GM12801 (cell line): ENCODE results near the gene SIGLEC12.

ENCODE experiments used
- TF ChIP-seq, protein P1 (sequence below): IDR thresholded peaks from one replicate; pipeline ENCODE4 v1.5.1; 2011; ENCODE audit warnings: control low read depth; ENCODE audit not compliant: insufficient read length; ENCODE audit errors: extremely low read depth

SIGLEC12 gene

GRCh38 chr19:51507192-51507591 is 5.6 kb upstream of the SIGLEC12 start:
- TF ChIP-seq, protein P1, sequence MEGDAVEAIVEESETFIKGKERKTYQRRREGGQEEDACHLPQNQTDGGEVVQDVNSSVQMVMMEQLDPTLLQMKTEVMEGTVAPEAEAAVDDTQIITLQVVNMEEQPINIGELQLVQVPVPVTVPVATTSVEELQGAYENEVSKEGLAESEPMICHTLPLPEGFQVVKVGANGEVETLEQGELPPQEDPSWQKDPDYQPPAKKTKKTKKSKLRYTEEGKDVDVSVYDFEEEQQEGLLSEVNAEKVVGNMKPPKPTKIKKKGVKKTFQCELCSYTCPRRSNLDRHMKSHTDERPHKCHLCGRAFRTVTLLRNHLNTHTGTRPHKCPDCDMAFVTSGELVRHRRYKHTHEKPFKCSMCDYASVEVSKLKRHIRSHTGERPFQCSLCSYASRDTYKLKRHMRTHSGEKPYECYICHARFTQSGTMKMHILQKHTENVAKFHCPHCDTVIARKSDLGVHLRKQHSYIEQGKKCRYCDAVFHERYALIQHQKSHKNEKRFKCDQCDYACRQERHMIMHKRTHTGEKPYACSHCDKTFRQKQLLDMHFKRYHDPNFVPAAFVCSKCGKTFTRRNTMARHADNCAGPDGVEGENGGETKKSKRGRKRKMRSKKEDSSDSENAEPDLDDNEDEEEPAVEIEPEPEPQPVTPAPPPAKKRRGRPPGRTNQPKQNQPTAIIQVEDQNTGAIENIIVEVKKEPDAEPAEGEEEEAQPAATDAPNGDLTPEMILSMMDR: no peak

GRCh38 chr19:51505904-51506303 is 4.3 kb upstream of the SIGLEC12 start:
- TF ChIP-seq, protein P1: no peak

DNA sequence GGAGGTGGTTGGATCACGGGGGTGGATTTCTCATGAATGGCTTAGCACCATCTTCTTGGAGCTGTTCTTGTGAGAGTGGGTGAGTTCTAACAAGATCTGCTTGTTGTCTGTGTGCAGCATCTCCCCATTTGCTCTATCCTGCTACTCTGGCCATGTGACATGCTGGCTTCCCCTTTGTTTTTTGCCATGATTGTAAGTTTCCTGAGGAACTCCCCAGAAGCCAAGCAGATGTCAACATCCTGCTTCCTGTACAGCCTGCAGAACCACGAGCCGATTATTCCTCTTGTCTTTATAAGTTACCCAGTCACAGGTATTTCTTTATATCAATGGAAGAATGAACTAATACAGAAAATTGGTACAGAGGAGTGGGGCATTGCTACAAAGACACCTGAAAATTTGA is 2.3 kb upstream of the SIGLEC12 start:
- TF ChIP-seq, protein P1: no peak

GRCh38 chr19:51503286-51503817 is 1.8 kb upstream of the SIGLEC12 start:
- TF ChIP-seq, protein P1: no peak

DNA sequence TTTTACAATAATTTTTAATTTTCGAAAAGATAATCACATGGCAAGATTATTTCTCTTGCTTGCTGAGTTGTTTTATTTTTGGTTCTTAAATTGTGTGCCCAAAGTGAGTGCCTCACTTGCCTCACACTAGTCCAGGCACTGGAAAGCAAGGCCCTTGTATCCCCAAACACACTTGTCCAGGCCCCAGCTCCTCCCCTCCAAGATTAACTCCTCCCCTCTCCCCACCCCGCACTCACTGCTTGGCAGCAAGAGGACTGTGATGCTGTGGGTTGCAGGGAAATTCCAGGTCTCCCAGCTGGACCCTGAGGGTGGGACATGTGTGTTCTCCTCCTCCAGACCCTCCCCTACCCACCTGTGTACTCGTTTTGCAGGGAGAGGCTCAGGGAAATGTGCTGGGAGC is 3.9 kb downstream of the SIGLEC12 start:
- TF ChIP-seq, protein P1: no peak

DNA sequence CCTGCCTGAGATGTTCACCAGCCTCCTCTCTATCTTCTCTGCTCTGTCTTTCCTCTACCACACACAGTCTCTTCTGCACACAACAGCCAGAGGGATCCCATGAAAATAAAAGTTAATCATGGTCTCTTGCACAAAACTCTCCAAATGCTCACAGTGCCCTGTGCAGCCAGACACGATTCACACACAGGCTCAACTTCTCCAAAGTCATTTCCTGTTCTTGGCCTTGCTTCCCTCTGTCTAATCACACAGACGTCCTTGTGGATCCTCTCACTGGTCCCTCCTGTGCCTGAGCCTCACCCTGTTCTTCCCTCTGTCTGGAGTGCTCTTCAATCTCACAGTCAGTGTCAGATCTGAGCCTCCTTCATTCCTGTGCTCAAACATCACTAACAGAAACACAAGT is 7.8 kb downstream of the SIGLEC12 start:
- TF ChIP-seq, protein P1: no peak

DNA sequence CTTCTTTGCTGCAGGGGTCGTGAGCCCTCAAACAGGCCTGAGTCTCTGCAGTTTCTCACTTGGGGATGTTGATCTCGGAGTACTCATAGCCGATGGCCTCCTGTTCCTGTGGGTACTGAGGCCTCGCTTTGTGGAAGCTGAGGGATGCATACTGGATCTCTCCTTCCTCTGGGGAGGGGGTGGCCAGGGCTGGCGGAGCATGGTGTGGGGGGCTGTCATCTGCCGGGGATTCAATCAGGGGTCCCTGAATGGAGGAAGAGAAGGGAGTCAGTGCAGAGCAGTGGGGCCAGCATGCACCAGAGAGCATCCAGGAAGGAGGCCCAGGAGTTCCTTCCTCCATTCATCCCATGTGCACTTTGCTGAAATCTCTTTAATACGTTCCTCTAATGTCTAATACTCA is 10.0 kb downstream of the SIGLEC12 start:
- TF ChIP-seq, protein P1: no peak
